T follicular helper cell (primary cell): ENCODE measurements around the gene GGCT.

Experiments used
- DNase-seq: peaks from one replicate; pipeline ENCODE4 v3.0.0-alpha.2; 2020; ENCODE audit warnings: low read depth

GGCT gene

DNA sequence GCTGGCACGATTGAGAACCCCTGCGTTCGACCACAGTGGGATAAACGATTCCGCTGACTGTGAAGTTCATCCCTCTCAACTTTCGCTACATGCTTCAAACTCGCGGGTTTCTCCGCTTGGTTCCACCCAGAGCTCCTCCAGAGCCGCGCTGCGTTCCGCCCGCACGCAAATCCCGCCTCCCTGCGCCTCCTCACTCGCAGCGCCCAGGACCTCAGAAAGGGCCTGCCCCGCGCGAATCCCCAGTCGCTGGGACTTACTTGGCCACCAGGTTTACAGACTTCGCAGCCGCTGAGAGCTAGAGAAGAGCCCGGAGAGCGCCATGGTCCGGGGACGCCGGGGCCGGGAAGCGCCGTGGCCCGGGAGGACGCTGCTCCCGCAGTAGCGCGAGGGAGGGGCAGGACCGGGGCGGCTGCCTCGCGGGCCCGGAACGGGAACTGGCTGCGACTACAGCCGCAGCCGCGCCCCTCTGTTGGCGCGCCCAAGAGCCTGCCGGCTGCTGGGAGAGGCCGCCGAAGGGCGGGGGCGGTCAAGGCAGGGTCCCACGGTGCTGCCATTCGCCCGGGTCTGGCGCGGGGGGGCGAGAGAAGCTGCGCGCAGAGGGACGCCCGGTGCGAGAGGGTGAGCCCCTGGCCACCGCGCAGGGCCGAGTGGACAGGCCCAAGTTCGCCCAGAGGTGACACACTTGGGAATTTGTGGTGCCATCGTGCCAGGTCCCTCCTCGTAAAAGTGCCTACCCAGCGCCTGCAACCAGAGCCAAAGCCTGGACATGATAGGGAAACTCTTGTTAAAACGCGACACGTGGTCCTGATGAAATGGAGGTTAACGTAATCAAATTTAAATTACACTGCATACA is 26.1 kb downstream of the GGCT start, which contains the start of gene NOD1:
TSS of gene NOD1 (minus strand) at position 436 of the 853 bp plus-strand sequence. CDS start 21,863 bp downstream, outside the sequence.
- DNase-seq: peak; percentile 45

DNA sequence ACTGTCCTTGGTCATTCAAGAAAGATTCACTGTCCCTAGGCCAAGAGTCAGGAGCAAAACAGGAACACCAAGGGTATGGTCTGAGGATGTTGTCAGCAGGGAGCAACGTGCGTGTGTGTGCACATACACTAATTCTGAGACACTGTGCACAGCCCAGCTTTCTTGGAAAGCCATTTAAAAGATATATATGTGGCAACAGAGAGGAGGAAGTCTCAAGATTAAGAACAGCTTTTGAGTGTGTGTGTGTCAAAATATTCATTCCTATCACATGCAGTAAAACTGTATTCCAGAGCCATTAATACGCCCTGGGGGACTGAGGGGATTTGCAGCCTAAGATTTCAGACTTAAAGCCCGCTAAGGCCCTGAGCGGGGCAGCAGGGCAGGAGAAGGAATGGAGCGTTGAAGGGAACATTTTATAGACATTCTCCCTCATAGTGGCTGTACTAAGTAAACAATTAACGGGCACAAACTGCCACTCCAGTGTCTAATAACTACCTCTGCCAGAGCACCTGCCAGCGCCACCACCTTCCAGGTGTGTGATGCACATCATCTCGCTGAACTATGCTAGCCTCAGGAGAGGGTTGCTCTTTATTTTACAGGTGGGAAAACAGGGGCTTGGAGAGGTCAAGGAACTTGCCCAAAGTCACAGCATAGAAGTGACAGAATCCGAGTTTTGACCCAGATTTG is 28.0 kb downstream of the GGCT start:
- no peak for DNase-seq

DNA sequence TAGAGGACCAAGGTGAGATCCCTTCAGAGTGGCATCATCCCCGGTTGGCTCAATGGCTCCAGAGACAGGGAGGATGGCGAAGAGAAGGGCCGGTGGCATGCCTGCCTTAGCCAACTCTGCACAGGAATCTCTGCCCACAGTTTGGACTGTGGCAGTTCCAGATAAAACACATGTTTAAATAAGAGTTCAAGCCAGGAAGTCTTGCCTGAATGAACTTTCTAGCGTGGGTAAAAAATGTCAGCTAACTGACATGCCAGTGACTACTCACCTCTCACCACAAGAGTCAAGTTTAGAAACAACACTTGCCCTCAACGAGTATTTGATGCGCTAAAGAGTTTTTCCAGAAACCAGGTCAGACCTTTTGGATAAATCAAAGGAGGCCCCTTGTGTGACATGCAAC is 29.0 kb downstream of the GGCT start:
- no peak for DNase-seq

DNA sequence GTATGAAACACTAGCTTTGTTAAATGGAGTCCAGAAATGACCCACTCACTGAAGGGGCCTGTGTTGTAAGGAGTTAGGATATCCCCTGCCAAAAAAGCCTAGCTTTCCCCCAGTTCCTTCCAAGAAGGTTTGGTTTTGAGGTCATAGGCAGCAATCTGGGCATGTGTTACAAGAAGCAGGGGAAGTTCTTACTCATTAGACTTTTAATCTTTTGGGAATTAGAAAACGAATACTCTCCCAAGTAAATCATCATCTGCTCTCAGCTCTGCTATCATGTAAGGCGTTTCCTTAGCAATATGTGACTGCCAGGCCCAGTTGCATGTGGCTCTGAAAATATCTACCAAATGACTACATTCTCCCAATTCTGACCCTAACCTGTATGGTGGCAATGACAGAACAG is 29.7 kb downstream of the GGCT start:
- DNase-seq: no peak

DNA sequence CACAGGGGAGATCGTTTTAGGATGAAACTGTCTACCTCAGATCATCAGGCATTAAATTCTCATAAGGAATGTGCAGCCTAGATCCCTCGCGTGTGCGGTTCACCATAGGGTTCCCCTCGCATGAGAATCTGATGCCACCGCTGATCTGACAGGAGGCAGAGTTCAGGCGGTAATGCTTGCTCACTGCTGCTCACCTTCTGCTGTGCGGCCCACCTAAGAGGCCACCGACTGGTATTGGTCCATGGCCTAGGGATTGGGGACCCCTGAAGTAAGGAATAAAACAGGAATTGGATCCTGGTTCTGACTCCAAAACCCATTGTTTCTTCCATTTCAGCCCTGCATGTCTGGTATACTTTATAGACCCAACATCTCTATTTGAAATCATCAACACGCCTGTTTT is 30.1 kb downstream of the GGCT start:
- DNase-seq: no peak

DNA sequence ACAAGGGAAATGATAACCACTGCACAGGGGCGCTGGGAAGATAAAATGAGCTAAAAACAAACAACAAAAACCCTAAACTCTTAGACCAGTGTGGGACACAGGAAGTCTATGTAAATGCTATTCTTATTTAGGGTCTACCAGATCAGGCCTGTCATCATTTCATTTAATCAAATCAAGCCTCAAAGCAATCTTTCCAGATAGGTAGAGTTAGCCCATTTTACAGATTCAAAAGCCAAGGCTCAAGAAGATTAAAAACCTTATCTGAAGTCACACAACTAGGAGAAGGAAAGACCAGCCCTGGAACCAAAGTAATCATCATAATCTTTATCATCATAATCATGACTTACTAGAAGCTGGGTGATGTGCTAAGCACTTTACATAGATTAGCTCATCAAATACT is 30.7 kb downstream of the GGCT start:
- no peak for DNase-seq

DNA sequence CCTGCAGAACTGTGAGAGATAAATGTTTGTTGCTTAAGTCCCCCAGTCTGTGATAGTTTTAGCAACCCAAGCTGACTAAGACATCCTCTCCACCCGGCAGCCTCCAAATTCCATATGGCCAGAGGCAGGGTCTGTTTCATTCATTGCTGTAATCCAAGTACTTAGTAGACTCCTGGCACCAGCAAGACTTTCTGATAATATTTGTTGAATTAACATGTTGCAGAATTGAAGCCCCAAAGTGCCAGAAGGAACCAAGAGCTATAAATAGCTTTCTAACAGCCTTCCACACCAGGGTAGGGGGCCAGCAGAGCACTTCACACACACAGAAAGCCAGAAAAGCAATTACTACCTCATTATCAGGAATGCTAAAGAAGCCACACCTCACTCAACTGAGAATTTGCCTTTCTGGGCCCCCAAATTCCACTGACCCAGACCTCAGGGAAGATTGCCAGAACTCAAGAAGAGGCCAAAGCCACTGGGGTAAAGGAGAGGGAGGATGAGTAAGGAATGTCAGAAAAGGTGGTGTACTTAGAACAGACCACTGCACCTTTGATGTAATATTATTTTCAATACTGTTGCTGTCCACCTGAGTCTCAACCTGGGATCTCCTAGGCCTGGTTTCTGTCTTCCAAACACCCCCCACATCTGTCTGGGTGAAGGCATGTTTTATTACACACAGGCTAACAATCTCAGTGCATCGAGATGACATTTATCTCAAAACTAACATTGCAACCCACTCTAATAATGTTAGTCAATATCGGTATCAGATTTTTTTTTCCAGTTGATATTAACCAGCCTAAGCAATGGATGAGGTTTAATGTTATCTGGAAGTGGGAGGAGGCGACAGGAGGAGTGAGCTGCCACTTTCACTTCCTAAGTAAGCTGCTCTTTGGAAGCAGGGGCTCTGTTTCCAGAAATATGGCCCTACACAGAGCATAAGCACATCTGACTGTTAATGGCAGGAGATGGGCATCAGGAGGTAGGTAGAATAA is 31.5 kb downstream of the GGCT start:
- no peak for DNase-seq

DNA sequence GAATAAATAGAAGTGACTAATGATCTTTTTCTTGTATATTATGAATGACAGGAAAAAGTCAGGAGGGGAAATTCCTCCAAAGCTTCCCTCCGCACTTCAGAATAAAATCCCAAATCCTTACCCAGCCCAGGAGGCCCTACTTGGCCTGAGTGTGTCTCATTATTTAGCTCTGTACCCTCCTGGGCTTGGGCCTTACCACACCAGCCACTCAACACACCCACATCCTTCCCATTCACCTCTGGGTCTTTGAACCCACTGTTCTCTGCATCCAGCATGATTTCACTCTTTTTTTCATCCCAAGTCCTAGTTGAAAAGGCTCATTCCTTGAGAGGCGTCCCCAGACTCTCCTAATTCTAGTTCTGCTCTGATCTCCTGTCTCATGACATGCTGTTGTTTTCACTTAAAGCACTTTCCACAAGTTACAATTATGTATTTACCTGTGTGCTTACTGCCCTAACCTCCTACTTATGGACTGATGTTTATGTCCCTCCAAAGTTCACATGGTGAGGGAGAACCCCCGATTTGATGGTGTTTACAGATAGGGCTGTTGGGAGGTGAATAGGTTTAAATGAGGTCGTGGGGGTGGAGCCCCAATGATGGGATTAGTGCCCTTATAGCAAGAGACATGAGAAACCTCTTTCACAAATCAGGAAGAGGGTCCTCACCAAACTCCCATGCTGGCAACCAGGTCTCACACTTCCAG is 32.4 kb downstream of the GGCT start:
- DNase-seq: no peak

DNA sequence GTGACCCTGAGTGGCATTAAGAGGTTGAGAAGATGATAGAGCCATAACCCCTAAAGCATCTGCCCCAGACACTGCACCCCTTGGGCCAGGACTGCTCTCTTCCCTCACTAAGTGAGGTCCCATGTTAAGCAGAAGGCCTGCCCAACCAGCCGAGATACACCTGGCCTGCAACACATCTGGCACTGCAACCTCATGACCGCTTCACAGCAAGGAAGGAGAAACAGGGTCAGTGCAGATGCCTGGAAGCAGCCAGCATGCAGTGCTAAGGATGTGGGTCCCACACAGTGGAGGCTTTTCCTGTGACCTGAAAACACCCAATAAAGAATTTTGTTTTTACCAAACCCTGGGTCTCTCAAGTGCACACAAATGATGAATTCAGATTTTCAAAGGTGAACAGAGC is 33.4 kb downstream of the GGCT start:
- DNase-seq: no peak

DNA sequence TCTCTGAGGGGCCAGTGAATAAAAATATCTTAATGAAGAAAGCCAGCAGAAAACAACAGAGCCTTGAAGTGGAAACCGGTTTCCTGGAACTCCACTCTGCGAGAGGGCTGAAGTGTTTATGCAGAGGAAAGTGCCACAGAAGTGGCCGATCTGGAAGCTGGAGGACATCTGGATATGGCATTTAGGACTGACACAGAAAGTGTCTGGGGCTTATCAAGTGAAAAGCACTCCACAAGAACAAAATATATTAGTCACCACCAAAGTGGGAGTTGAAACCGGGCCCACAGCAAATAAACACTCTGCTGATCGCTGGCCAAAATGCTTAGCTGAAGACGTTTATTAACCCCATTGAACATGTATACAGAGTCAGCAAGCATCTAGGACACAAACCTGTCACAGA is 33.9 kb downstream of the GGCT start:
- no peak for DNase-seq

DNA sequence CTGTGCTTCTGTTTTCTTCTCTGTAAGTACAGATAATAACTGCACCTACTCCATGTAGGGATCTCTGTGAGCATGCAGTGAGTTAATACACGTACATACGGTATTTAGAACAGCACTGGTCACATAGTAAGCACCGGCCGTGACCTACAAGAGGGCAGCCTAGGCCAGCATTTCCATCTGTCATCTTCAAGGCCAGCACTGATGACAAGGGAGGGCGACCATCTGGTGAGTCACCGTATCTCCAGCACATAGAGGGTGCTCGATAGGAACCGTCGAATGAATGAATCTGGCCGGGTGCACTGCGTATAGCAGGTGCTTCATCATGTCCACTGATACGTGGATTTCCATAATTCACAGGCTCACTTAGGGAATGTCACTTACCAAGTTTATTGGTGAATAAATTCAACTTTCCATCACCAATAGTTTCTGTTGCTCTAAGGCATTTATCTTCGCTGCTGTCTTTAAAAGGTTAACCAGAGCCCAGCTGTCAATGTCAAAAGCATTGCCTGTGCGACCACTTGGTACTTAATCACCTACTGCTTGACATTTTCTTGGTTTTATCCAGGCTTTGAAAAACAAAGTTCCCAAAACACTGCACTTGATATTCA is 34.4 kb downstream of the GGCT start:
- DNase-seq: no peak

DNA sequence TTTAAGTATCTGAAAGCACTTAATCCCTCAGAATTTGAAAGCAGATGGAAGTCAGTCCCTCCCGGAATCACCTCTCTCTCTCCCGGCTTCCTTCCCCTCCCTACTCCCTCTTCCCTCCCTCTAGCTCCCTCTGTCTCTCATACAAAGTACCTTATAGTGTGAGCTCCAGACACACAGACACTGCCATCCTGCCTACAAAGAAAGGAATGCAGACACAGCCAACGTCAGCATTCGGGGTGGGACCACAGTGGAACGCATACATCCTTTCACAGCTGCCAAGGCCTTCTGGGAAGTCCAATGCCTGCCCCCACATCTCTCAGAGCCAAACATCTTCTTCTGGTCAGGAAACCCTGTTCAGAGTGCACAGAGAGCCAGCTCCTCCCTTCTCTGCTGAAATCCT is 35.3 kb downstream of the GGCT start:
- DNase-seq: no peak

DNA sequence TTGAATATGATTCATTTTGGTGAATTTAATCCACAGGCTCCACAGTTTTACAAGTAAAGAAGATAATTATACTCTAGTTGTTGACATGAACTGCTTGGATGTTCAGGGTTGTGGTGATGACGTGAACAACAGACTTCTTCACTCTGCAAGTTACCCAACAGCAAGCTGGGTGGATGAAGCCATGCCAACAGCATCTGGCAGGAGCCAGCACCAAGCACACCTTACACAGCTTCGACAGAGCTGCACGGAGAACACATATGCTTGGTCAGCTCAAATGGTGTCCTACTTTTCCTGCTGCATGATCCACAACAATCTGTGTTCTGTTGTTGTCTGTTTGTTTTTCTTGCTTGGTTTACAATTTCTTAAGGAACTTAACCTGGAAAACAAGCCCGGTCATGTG is 35.8 kb downstream of the GGCT start:
- no peak for DNase-seq

DNA sequence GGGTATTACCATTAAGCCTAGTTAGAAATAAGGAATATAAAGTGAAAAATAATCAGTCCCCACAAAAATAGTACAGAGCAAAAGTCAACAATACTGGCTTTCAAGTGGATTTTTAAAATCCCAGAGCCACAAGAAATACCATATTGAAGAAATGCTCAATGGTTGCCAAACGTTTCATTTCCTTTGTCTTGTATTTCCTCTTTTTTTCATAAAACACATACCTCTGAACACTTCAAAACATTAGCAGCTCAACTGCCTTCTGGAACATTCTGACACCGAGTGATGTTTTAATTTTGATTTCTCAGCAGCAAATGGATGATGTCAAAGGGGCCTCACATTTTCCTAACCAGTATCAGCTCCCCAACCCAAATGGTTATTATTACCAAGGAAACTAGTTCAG is 36.6 kb downstream of the GGCT start:
- DNase-seq: no peak

DNA sequence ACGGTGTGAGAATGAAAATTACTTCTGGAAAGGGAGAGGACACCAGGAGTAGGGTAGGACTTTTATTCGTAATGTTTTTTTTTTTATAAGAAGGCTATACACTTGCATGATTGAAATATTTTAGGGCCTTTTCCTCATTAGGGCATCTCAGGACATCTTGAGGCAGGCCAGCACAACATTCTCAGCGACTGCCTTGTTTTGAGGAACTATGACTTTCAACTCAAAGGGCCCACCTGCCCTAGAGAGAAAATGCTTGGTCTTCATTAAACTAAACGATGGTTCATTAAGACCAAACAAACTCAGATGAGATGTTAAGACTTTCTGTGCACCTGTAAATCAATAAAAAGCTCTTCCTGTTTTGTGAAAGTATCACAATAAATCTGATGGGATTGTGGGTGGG is 37.4 kb downstream of the GGCT start:
- no peak for DNase-seq

DNA sequence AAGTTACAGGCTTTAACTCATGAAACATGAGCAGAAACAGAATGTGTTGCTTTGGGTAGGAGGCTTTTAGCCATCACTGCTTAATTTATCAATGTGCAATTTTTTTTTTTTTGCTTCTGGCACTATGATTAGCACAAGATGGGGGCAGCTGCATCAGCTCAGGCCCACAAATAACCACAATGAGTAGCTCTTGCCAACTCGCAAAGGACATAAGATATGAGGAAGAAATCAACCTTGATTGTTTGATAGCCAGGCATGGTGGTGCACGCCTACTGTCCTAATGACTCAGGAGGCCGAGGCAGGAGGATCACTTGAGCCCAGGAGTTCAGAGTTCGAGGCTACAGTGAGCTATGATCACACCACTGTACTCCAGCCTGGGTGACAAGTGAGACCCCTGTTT is 38.4 kb downstream of the GGCT start:
- DNase-seq: no peak

DNA sequence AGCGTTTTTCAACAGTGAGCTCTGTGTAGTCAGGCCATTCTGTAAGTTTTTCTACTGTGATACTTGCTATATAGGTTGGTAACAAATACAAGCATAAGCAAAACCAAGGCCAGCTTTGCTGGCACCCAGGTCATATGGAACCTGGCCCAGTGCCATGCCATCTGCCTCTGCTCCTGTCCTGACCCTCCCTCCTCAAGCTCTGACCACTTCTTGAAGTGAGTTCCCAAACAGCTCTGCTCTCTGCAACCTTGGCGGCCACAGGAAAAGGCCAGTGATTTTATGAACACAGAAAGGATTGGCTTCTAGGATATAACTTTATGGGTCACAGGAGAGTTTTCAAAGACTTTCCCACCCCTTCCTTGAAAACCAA is 38.8 kb downstream of the GGCT start:
- DNase-seq: no peak

DNA sequence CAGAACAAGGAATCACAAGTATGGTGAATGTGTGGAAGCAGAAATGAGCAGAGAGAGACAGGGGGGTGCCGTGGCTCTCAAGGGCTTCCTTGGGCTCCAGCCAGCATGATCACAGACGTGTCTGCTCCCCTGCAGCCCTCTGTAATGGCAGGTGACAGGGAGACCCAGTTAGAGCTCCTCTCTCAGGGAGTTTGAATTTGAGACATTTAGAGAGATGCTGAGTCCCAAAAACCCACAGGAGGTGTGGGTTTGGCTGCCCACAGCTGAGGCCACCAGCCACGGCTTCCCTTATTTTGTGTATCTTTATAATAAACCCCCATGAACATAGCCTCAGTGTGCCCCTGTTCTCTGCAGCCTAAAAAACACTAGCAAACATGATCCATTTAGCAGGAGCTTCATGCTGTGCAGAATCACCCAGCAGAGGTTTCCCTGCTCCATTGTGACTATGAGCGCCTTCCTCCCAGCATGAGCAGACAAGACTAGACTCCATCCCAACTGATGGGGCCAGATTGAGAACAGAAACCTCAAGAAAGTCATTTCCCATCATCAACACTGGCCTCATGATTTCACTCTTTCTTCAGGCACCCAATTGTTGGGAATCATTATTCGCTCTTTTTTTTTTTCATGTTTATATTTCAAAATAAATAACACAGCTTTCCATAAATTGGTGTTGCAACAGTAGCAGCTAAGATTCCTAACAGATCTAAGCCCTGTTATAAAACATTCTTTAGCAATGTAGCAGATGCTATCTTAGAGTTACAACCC is 39.4 kb downstream of the GGCT start:
- no peak for DNase-seq

DNA sequence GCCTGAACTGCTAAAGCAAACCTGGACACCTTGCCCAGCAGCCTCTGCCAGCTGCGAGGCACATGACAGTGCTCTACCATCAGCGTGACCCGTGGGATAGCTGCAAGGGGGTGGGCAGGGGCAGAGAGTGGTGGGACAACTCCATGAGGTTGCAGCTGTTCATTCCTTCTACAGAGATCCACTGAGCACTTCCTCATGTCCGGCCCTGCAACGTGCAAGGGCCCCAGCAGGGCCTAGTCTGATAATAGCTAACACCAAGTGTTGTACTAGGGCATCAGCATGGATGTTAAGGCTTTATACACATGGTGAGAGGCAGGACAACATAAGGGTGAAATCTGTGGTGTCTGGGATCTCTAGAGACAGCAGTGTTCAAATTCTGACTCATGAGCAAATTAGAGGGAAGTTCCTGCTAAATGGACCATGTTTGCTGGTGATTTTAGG is 40.4 kb downstream of the GGCT start:
- no peak for DNase-seq

DNA sequence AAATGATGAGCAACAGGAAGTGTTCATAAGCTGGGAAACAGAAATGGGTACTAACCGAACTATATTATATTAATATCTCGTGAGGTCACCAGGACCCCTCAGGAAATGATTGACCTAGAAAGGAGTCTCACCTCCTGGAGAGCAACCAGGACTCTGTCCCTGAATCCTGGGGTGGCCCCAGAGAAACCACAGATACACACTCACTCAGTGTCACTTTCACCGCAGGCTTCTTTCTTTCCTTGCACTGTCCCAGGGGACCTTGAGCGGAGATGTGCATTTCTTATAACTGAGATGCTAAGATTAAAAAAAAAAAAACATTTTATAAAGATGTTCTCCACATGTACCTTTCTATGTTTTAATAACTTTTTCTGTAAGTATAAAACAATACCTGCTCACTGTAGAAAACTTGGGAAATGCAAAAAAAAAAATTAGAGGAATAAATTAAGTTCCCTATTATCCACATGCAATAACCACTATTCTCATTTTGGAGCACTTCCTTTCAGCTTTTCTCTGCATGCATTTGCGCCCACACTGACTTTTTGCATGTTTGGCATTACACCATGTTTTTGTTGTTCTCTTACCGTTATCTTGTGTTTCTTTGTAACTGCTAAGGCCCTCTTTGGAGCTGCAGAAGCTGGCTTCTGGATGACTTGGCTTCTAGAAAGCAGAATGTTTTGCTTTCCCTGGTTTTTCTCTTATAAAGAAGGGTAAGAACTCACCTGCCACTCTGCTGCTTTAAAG is 41.1 kb downstream of the GGCT start:
- no peak for DNase-seq
